ENCODE results near the gene CARMIL3.
"Not testable (repeated sequence)": the region's sequence is repeated elsewhere in the genome, so short reads cannot be mapped to it uniquely, and the experiment has no call there.

DNA sequence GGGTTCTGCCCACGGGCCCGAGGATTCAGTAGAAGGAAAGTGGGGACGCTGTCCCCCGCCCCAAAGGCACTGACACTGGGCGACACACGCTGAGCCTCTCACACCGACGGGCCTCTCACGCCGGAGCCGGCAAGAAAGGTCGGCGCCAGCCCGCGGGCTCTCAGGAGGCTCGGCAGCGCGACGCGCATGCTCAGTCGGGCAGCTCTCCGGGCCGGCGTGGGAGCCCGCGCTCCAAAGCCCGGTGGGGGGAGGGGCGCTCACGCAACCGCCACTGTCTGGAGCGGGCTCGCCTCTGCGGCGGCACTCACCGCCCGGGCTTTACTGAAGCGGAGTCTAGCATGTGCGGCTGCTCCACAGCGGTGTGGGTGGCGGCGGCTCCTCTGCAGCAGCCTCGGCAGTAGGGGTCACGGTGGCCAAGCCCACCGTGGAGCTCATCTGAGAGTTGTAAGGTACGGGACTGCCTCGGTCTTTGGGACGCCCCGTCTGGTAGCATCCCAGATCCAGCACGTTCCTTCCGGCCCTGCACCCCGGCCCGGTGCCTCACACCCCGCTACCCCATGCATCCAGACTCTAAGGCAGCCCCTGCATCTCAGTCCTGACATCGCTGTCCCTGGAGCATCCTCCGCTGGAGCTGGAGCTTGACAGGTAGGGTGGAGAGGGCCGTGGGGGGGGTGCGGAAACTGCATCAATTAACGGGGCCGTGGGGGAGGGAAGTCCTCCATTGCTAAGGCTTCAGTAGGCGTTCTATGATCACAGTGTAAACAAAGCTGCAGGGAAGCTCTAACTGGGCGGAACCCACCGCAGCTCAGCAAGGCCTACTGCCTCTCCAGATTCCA, 44.8 kb upstream of the CARMIL3 start:
- TF ChIP-seq, protein P1, sequence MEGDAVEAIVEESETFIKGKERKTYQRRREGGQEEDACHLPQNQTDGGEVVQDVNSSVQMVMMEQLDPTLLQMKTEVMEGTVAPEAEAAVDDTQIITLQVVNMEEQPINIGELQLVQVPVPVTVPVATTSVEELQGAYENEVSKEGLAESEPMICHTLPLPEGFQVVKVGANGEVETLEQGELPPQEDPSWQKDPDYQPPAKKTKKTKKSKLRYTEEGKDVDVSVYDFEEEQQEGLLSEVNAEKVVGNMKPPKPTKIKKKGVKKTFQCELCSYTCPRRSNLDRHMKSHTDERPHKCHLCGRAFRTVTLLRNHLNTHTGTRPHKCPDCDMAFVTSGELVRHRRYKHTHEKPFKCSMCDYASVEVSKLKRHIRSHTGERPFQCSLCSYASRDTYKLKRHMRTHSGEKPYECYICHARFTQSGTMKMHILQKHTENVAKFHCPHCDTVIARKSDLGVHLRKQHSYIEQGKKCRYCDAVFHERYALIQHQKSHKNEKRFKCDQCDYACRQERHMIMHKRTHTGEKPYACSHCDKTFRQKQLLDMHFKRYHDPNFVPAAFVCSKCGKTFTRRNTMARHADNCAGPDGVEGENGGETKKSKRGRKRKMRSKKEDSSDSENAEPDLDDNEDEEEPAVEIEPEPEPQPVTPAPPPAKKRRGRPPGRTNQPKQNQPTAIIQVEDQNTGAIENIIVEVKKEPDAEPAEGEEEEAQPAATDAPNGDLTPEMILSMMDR (conservative IDR thresholded peaks at IDR 0.05), result not testable (repeated sequence)
- not testable (repeated sequence) for TF ChIP-seq ZFX (IDR thresholded peaks at IDR 0.05)

Measured in C4-2B (cell line).